Measurements from ENCODE around the gene GSG1L2. TPM values are rescaled to one million over a fixed set of nuclear protein-coding genes. Genes with fewer than 3 reads are reported as not detected.

The GSG1L2 gene
- total RNA-seq, 1 donor from 2014 or later: not detected

- DNase-seq (ENCODE audit: low spot score): no peak
Observed at GRCh38 chr17:9824797-9825338, 3.0 kb upstream of the GSG1L2 start.

- no peak for DNase-seq (ENCODE audit: low spot score)
Observed at GRCh38 chr17:9824094-9824493, 2.2 kb upstream of the GSG1L2 start.

- no peak for DNase-seq (ENCODE audit: low spot score)
Observed at GRCh38 chr17:9820448-9820847, 1.4 kb downstream of the GSG1L2 start.

- DNase-seq (ENCODE audit: low spot score): no peak
Observed at GRCh38 chr17:9818760-9819159, 3.1 kb downstream of the GSG1L2 start.

- DNase-seq (ENCODE audit: low spot score): peak; percentile 59
Observed at GRCh38 chr17:9817086-9817485, 4.8 kb downstream of the GSG1L2 start.

GRCh38 chr17:9816472-9816871, 5.4 kb downstream of the GSG1L2 start:
- DNase-seq (ENCODE audit: low spot score): no peak

GRCh38 chr17:9814337-9814945, 7.4 kb downstream of the GSG1L2 start:
- DNase-seq (ENCODE audit: low spot score): no peak

GRCh38 chr17:9813166-9813565, 8.7 kb downstream of the GSG1L2 start:
- no peak for DNase-seq (ENCODE audit: low spot score)

GRCh38 chr17:9811537-9811936, 10.3 kb downstream of the GSG1L2 start:
- no peak for DNase-seq (ENCODE audit: low spot score)

- DNase-seq (ENCODE audit: low spot score): no peak
Observed at GRCh38 chr17:9811086-9811485, 10.8 kb downstream of the GSG1L2 start.

- DNase-seq (ENCODE audit: low spot score): no peak
Observed at GRCh38 chr17:9810100-9810949, 11.6 kb downstream of the GSG1L2 start.

GRCh38 chr17:9809409-9809808, 12.5 kb downstream of the GSG1L2 start:
- no peak for DNase-seq (ENCODE audit: low spot score)

- DNase-seq (ENCODE audit: low spot score): no peak
Observed at GRCh38 chr17:9806699-9807098, 15.2 kb downstream of the GSG1L2 start.

- DNase-seq (ENCODE audit: low spot score): no peak
Observed at GRCh38 chr17:9805769-9806168, 16.1 kb downstream of the GSG1L2 start.

GRCh38 chr17:9802697-9803096, 19.2 kb downstream of the GSG1L2 start:
- DNase-seq (ENCODE audit: low spot score): no peak

- DNase-seq (ENCODE audit: low spot score): no peak
Observed at GRCh38 chr17:9802294-9802693, 19.6 kb downstream of the GSG1L2 start.

- DNase-seq (ENCODE audit: low spot score): no peak
Observed at GRCh38 chr17:9801505-9801904, 20.4 kb downstream of the GSG1L2 start.

GRCh38 chr17:9798724-9799123, 23.2 kb downstream of the GSG1L2 start:
- no peak for DNase-seq (ENCODE audit: low spot score)

- no peak for DNase-seq (ENCODE audit: low spot score)
Observed at GRCh38 chr17:9798008-9798407, 23.9 kb downstream of the GSG1L2 start.

- no peak for DNase-seq (ENCODE audit: low spot score)
Observed at GRCh38 chr17:9792181-9792840, 29.6 kb downstream of the GSG1L2 start.

GRCh38 chr17:9790889-9791876, 30.7 kb downstream of the GSG1L2 start, which contains the start of gene DHRS7C:
Gene DHRS7C, minus strand, starts transcription at chr17:9791592. Its CDS starts 308 bp downstream, at chr17:9791284.
- DNase-seq (ENCODE audit: low spot score): no peak

Data from ureter (tissue), 1 donor.